HepG2 (cell line): ENCODE measurements around the gene PLSCR4. TPM values are rescaled to one million over a fixed set of nuclear protein-coding genes. Genes with fewer than 3 reads are reported as not detected.

Experiments
- ASH2L ChIP-seq: fragments of 300-600, 200-600 bp; sonication (generic); IDR thresholded peaks from 2 replicates; pipeline ENCODE4 v1.7.0; 2017; ENCODE audit warnings: low read depth, mild to moderate bottlenecking, moderate library complexity, mixed read lengths, low read length; ENCODE audit not compliant: insufficient read length
- ELF4 ChIP-seq: sonication (generic); formaldehyde crosslinking; IDR thresholded peaks from 2 replicates; pipeline ENCODE4 v1.5.0; 2020; ENCODE audit warnings: missing genetic modification reagents, mild to moderate bottlenecking, moderate library complexity, borderline replicate concordance
- GATA4 ChIP-seq: sonication (generic); IDR thresholded peaks from 2 replicates; pipeline ENCODE4 v1.6.1; 2016; ENCODE audit warnings: antibody characterized with exemption, low read depth, borderline replicate concordance
- HCFC1 ChIP-seq: fragments of 150-350 bp; IDR thresholded peaks from 2 replicates; pipeline ENCODE4 v1.6.1; 2014; ENCODE audit warnings: low read depth, low read length
- KMT2A ChIP-seq: sonication (generic); formaldehyde crosslinking; IDR thresholded peaks from 2 replicates; pipeline ENCODE4 v1.4.0; 2020; ENCODE audit warnings: missing genetic modification reagents
- POLR2A ChIP-seq, 2 experiments: IDR thresholded peaks; 2 replicates each; pipeline ENCODE4 v1.6.1; 2011; ENCODE audit warnings: low read depth in 2 of 2, low read length in 2 of 2, mild to moderate bottlenecking in 1 of 2, moderate library complexity in 1 of 2; ENCODE audit not compliant: insufficient read depth in 1 of 2
- POLR2AphosphoS2 ChIP-seq: IDR thresholded peaks from 2 replicates; pipeline ENCODE4 v1.6.1; 2011; ENCODE audit warnings: low read depth, low read length, improper control_type of control experiment
- REPIN1 ChIP-seq: sonication (generic); formaldehyde crosslinking; IDR thresholded peaks from 2 replicates; pipeline ENCODE4 v1.8.0; 2022; ENCODE audit warnings: missing genetic modification reagents, low read depth, mild to moderate bottlenecking, borderline replicate concordance
- SMAD3 ChIP-seq: sonication (generic); formaldehyde crosslinking; IDR thresholded peaks from 2 replicates; pipeline ENCODE4 v1.4.0; 2020; ENCODE audit warnings: missing genetic modification reagents
- SMAD9 ChIP-seq: sonication (generic); formaldehyde crosslinking; IDR thresholded peaks from 2 replicates; pipeline ENCODE4 v1.5.1; 2020; ENCODE audit warnings: mild to moderate bottlenecking, missing genetic modification reagents
- ZFP36 ChIP-seq: fragments of 150-350 bp; IDR thresholded peaks from 2 replicates; pipeline ENCODE4 v1.6.1; 2018; ENCODE audit warnings: borderline replicate concordance, low read length, low read depth; ENCODE audit not compliant: partially characterized antibody
- ZNF256 ChIP-seq: sonication (generic); formaldehyde crosslinking; conservative IDR thresholded peaks from 2 replicates; pipeline ENCODE4 v1.4.0; 2020; ENCODE audit warnings: missing genetic modification reagents
- ZNF335 ChIP-seq: sonication (generic); formaldehyde crosslinking; IDR thresholded peaks from 2 replicates; pipeline ENCODE4 v1.4.0; 2020; ENCODE audit warnings: missing genetic modification reagents
- ZNF484 ChIP-seq: sonication (generic); formaldehyde crosslinking; IDR thresholded peaks from 2 replicates; pipeline ENCODE4 v1.5.1; 2020; ENCODE audit warnings: mild to moderate bottlenecking, low read depth, missing genetic modification reagents, borderline replicate concordance
- polyA plus RNA-seq, 8 experiments: library from polyadenylated mRNA; depleted of rRNA in 3 of 8; stranded (reverse) in 7 of 8; unstranded in 1 of 8; fragments of >200 nt; fragmentation: Illumina TruSeq in 4 of 8; extraction: Trizol in 4 of 8; gene quantifications; 2 replicates each; pipeline versions ENCODE4 v1.2.1 to v1.2.3, GENCODE V29; 2011 to 2016; ENCODE audit warnings: low read depth in 4 of 8, missing spikeins in 1 of 8, mixed read lengths in 1 of 8; ENCODE audit not compliant: insufficient read depth in 1 of 8
- total RNA-seq, 5 experiments: library from RNA; depleted of rRNA; stranded (reverse); fragments of >200 nt; fragmentation: Illumina TruSeq; extraction: Trizol; gene quantifications; 2 replicates each; pipeline ENCODE4 v1.2.3, GENCODE V29; 2016; ENCODE audit warnings: low read depth in 1 of 5
- TF ChIP-seq, protein P1 (sequence below): sonication (generic); formaldehyde crosslinking; IDR thresholded peaks from 2 replicates; pipeline ENCODE4 v1.4.0; 2020; ENCODE audit warnings: low read depth, mild to moderate bottlenecking, missing genetic modification reagents
- TF ChIP-seq, protein P2 (sequence below): sonication (generic); formaldehyde crosslinking; IDR thresholded peaks from 2 replicates; pipeline ENCODE4 v1.5.1; 2020; ENCODE audit warnings: mild to moderate bottlenecking, missing genetic modification reagents, borderline replicate concordance
- TF ChIP-seq, protein P3 (sequence below): sonication (generic); IDR thresholded peaks from 2 replicates; pipeline ENCODE4 v1.6.1; 2016; ENCODE audit warnings: low read depth, borderline replicate concordance
- TF ChIP-seq, protein P4 (sequence below): sonication (generic); formaldehyde crosslinking; IDR thresholded peaks from 2 replicates; pipeline ENCODE4 v1.4.0; 2020; ENCODE audit warnings: missing genetic modification reagents
- TF ChIP-seq, protein P5 (sequence below): sonication (generic); formaldehyde crosslinking; IDR thresholded peaks from 2 replicates; pipeline ENCODE4 v1.4.0; 2020; ENCODE audit warnings: missing genetic modification reagents

Gene PLSCR4
- total and polyA plus RNA-seq, 2 of the 13 experiments (the other 11 are each of a cell fraction or from before 2014, with no cell fraction given) = 1.5 to 59.0 TPM

DNA sequence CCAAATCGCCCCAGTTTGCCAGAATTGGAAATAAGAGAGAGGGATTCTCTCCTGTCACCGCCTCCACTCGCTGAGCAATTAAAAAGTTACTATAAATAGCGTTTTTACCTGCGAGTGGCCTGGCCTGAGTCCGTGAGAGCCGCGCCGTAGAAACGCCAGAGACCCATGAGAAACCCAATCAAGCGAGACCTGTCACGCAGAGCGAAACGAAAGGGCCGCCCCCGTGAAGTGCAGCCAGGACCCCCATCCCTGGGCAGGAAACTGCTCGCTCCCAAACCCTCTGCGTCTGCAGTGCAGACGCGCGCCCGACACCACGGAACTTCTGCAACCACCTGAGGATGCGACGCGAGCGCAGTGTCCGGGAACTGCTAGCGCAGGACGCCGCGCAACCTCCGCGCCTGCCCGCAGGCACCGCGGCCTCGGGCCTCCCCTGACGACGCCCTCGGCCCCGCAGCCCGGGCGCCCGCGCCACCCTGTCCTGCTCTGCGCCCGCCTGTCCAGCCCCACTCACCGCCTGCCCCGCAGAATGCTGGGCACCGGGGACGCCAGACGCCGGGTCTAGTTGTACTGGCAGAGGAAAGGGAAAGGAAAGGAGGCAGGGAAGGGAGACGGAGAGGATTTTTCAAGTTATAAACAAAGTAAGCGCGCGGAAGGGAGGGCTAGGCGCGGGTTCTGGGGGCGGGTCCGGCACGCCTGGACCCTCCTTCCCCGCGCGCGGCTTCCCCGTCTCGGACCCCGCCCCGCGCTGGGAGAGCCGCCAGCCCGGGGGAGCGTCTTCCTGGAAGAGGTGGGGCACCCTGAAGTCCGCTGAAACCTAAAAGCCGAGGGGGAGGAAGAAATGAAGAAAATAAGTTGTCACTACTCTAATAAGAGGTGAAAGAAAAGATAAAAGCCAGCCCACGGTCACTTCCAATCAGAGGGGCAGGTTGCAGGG lies at the start of gene PLSCR4 (continued):
- TF ChIP-seq, protein P1, sequence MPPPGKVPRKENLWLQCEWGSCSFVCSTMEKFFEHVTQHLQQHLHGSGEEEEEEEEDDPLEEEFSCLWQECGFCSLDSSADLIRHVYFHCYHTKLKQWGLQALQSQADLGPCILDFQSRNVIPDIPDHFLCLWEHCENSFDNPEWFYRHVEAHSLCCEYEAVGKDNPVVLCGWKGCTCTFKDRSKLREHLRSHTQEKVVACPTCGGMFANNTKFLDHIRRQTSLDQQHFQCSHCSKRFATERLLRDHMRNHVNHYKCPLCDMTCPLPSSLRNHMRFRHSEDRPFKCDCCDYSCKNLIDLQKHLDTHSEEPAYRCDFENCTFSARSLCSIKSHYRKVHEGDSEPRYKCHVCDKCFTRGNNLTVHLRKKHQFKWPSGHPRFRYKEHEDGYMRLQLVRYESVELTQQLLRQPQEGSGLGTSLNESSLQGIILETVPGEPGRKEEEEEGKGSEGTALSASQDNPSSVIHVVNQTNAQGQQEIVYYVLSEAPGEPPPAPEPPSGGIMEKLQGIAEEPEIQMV (CRISPR knock-in tag) = no peak
- no peak for TF ChIP-seq SMAD9
- no peak for TF ChIP-seq ZNF335 (CRISPR knock-in tag)
- TF ChIP-seq POLR2A (IDR thresholded peaks at IDR 0.05; ENCODE audit: insufficient read depth in 1 of 2, low read depth in 2 of 2, low read length in 2 of 2) = no peak
- TF ChIP-seq, protein P2, sequence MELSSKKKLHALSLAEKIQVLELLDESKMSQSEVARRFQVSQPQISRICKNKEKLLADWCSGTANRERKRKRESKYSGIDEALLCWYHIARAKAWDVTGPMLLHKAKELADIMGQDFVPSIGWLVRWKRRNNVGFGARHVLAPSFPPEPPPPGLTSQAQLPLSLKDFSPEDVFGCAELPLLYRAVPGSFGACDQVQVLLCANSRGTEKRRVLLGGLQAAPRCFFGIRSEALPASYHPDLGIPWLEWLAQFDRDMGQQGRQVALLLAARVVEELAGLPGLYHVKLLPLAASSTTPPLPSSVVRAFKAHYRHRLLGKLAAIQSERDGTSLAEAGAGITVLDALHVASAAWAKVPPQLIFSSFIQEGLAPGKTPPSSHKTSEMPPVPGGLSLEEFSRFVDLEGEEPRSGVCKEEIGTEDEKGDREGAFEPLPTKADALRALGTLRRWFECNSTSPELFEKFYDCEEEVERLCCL = no peak
- no peak for TF ChIP-seq HCFC1
- TF ChIP-seq, protein P3, sequence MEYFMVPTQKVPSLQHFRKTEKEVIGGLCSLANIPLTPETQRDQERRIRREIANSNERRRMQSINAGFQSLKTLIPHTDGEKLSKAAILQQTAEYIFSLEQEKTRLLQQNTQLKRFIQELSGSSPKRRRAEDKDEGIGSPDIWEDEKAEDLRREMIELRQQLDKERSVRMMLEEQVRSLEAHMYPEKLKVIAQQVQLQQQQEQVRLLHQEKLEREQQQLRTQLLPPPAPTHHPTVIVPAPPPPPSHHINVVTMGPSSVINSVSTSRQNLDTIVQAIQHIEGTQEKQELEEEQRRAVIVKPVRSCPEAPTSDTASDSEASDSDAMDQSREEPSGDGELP = no peak
- TF ChIP-seq POLR2AphosphoS2 = no peak
- TF ChIP-seq SMAD3 (CRISPR knock-in tag) = no peak
- TF ChIP-seq ZNF256 (CRISPR knock-in tag) = no peak
- no peak for TF ChIP-seq ZNF484 (CRISPR knock-in tag)
- no peak for TF ChIP-seq GATA4
- TF ChIP-seq ELF4 (CRISPR knock-in tag) = no peak
- TF ChIP-seq, protein P4, sequence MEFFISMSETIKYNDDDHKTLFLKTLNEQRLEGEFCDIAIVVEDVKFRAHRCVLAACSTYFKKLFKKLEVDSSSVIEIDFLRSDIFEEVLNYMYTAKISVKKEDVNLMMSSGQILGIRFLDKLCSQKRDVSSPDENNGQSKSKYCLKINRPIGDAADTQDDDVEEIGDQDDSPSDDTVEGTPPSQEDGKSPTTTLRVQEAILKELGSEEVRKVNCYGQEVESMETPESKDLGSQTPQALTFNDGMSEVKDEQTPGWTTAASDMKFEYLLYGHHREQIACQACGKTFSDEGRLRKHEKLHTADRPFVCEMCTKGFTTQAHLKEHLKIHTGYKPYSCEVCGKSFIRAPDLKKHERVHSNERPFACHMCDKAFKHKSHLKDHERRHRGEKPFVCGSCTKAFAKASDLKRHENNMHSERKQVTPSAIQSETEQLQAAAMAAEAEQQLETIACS = no peak
- no peak for TF ChIP-seq KMT2A (CRISPR knock-in tag)
- TF ChIP-seq, protein P5, sequence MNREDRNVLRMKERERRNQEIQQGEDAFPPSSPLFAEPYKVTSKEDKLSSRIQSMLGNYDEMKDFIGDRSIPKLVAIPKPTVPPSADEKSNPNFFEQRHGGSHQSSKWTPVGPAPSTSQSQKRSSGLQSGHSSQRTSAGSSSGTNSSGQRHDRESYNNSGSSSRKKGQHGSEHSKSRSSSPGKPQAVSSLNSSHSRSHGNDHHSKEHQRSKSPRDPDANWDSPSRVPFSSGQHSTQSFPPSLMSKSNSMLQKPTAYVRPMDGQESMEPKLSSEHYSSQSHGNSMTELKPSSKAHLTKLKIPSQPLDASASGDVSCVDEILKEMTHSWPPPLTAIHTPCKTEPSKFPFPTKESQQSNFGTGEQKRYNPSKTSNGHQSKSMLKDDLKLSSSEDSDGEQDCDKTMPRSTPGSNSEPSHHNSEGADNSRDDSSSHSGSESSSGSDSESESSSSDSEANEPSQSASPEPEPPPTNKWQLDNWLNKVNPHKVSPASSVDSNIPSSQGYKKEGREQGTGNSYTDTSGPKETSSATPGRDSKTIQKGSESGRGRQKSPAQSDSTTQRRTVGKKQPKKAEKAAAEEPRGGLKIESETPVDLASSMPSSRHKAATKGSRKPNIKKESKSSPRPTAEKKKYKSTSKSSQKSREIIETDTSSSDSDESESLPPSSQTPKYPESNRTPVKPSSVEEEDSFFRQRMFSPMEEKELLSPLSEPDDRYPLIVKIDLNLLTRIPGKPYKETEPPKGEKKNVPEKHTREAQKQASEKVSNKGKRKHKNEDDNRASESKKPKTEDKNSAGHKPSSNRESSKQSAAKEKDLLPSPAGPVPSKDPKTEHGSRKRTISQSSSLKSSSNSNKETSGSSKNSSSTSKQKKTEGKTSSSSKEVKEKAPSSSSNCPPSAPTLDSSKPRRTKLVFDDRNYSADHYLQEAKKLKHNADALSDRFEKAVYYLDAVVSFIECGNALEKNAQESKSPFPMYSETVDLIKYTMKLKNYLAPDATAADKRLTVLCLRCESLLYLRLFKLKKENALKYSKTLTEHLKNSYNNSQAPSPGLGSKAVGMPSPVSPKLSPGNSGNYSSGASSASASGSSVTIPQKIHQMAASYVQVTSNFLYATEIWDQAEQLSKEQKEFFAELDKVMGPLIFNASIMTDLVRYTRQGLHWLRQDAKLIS (CRISPR knock-in tag) = no peak
- no peak for TF ChIP-seq ZFP36
- peak; percentile 34 for TF ChIP-seq ASH2L
- TF ChIP-seq REPIN1 (CRISPR knock-in tag) = no peak
